GM12878 (cell line): ENCODE data around the gene GPC6.

ENCODE experiments used
- BACH1 ChIP-seq: fragments of 450-650 bp; IDR thresholded peaks from 2 replicates; pipeline ENCODE4 v1.6.1; 2017; ENCODE audit warnings: mild to moderate bottlenecking, borderline replicate concordance
- EP300 ChIP-seq, 2 experiments: fragments of 150-350 bp in 1 of 2; IDR thresholded peaks; 2 replicates each; pipeline ENCODE4 v1.6.1; 2011 to 2012; ENCODE audit warnings: low read depth in 2 of 2, low read length in 2 of 2, borderline replicate concordance in 1 of 2, improper control_type of control experiment in 1 of 2, inconsistent platforms in 1 of 2; ENCODE audit not compliant: control insufficient read depth in 1 of 2
- ESRRA ChIP-seq: IDR thresholded peaks from 2 replicates; pipeline ENCODE4 v1.6.1; 2012; ENCODE audit warnings: mild to moderate bottlenecking, low read length, improper control_type of control experiment
- ETV6 ChIP-seq, 2 experiments: fragments of 450-650 bp in 1 of 2; IDR thresholded peaks in 1 of 2; conservative IDR thresholded peaks in 1 of 2; 2 replicates each; pipeline ENCODE4 v1.6.1; 2014; ENCODE audit warnings: antibody characterized with exemption in 1 of 2, borderline replicate concordance in 1 of 2, low read depth in 1 of 2, mild to moderate bottlenecking in 1 of 2, moderate library complexity in 1 of 2
- JUND ChIP-seq: IDR thresholded peaks from 2 replicates; pipeline ENCODE4 v1.6.1; 2012; ENCODE audit warnings: low read depth, mild to moderate bottlenecking, low read length, improper control_type of control experiment, moderate library complexity
- POLR2AphosphoS5 ChIP-seq: IDR thresholded peaks from 2 replicates; pipeline ENCODE4 v1.6.1; 2011; ENCODE audit warnings: mild to moderate bottlenecking, low read length, inconsistent platforms
- SUZ12 ChIP-seq: fragments of 200-600 bp; sonication (generic); IDR thresholded peaks from one replicate; pipeline ENCODE4 v1.6.1; 2018; ENCODE audit warnings: antibody characterized with exemption, mild to moderate bottlenecking; ENCODE audit not compliant: unreplicated experiment
- TF ChIP-seq, protein P1 (sequence below): IDR thresholded peaks from 2 replicates; pipeline ENCODE4 v1.6.1; 2012; ENCODE audit warnings: mild to moderate bottlenecking, low read depth, low read length
- TF ChIP-seq, protein P2 (sequence below), 3 experiments: IDR thresholded peaks in 2 of 3; conservative IDR thresholded peaks in 1 of 3; 2 replicates each; pipeline ENCODE4 v1.5.1; 2011; ENCODE audit warnings: low read depth in 3 of 3, low read length in 3 of 3, mild to moderate bottlenecking in 3 of 3, control low read depth in 2 of 3, moderate library complexity in 2 of 3, inconsistent platforms in 1 of 3, mixed read lengths in 1 of 3; ENCODE audit not compliant: control insufficient read depth in 2 of 3, insufficient read depth in 1 of 3; ENCODE audit errors: extremely low read depth in 1 of 3
- TF ChIP-seq, protein P3 (sequence below): IDR thresholded peaks from 2 replicates; pipeline ENCODE4 v1.6.1; 2011; ENCODE audit warnings: borderline replicate concordance, low read depth, mild to moderate bottlenecking, moderate library complexity, mixed read lengths, low read length; ENCODE audit not compliant: insufficient read depth; ENCODE audit errors: extremely low read length

DNA sequence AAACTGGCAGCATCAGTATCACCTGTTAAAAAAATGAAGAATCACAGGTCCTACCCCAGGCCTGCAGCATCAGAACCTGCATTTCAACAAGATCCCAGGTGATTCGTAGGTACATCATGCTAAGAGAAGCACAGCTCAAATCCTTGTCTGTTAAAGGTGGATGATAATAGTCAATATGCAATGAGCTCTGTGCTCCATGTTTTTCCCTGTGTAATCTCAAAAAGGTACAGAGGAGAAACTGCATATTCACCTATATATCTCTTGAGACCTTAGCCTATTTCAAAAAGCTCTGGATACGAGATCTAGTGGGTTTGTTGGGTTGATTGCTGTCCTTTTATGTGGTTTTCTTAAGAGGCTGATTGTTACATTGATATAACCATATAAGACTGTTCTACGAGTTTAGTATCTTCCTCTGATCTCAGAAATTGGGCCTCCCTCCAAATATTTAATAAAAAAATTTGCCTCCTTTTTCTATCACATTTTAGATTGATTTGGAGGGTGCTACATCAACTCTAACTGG is 1104.0 kb downstream of the GPC6 start:
- TF ChIP-seq BACH1 (no peak), ESRRA (no peak), ETV6 (conservative IDR thresholded peaks at IDR 0.05 in 1 of 2, IDR thresholded peaks at IDR 0.05 in 1 of 2; ENCODE audit: borderline replicate concordance in 1 of 2, low read depth in 1 of 2) (no peak), POLR2AphosphoS5 (no peak), EP300 (IDR thresholded peaks at IDR 0.05; ENCODE audit: borderline replicate concordance in 1 of 2, control insufficient read depth in 1 of 2, low read depth in 2 of 2, low read length in 2 of 2) (no peak), JUND (no peak), SUZ12 (no peak)
- TF ChIP-seq, protein P1, sequence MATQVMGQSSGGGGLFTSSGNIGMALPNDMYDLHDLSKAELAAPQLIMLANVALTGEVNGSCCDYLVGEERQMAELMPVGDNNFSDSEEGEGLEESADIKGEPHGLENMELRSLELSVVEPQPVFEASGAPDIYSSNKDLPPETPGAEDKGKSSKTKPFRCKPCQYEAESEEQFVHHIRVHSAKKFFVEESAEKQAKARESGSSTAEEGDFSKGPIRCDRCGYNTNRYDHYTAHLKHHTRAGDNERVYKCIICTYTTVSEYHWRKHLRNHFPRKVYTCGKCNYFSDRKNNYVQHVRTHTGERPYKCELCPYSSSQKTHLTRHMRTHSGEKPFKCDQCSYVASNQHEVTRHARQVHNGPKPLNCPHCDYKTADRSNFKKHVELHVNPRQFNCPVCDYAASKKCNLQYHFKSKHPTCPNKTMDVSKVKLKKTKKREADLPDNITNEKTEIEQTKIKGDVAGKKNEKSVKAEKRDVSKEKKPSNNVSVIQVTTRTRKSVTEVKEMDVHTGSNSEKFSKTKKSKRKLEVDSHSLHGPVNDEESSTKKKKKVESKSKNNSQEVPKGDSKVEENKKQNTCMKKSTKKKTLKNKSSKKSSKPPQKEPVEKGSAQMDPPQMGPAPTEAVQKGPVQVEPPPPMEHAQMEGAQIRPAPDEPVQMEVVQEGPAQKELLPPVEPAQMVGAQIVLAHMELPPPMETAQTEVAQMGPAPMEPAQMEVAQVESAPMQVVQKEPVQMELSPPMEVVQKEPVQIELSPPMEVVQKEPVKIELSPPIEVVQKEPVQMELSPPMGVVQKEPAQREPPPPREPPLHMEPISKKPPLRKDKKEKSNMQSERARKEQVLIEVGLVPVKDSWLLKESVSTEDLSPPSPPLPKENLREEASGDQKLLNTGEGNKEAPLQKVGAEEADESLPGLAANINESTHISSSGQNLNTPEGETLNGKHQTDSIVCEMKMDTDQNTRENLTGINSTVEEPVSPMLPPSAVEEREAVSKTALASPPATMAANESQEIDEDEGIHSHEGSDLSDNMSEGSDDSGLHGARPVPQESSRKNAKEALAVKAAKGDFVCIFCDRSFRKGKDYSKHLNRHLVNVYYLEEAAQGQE = no peak
- TF ChIP-seq, protein P2, sequence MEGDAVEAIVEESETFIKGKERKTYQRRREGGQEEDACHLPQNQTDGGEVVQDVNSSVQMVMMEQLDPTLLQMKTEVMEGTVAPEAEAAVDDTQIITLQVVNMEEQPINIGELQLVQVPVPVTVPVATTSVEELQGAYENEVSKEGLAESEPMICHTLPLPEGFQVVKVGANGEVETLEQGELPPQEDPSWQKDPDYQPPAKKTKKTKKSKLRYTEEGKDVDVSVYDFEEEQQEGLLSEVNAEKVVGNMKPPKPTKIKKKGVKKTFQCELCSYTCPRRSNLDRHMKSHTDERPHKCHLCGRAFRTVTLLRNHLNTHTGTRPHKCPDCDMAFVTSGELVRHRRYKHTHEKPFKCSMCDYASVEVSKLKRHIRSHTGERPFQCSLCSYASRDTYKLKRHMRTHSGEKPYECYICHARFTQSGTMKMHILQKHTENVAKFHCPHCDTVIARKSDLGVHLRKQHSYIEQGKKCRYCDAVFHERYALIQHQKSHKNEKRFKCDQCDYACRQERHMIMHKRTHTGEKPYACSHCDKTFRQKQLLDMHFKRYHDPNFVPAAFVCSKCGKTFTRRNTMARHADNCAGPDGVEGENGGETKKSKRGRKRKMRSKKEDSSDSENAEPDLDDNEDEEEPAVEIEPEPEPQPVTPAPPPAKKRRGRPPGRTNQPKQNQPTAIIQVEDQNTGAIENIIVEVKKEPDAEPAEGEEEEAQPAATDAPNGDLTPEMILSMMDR (IDR thresholded peaks at IDR 0.05 in 2 of 3, conservative IDR thresholded peaks at IDR 0.05 in 1 of 3; ENCODE audit: control insufficient read depth in 2 of 3, extremely low read depth in 1 of 3, insufficient read depth in 1 of 3, low read depth in 3 of 3, low read length in 3 of 3) = no peak
- TF ChIP-seq, protein P3, sequence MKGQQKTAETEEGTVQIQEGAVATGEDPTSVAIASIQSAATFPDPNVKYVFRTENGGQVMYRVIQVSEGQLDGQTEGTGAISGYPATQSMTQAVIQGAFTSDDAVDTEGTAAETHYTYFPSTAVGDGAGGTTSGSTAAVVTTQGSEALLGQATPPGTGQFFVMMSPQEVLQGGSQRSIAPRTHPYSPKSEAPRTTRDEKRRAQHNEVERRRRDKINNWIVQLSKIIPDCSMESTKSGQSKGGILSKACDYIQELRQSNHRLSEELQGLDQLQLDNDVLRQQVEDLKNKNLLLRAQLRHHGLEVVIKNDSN = no peak
